Memory B cell (primary cell): ENCODE results near the gene ZC2HC1B.
"Not testable (repeated sequence)": the region's sequence is repeated elsewhere in the genome, so short reads cannot be mapped to it uniquely, and the experiment has no call there.

ENCODE experiments used
- ATAC-seq: fragments of 150-1000 bp; cut with Tn5 transposase; 2 replicates; pipeline ENCODE4 v1.10.0; 2021; ENCODE audit warnings: low read depth, mild to moderate bottlenecking, moderate library complexity
- DNase-seq, 2 donors: peaks; one replicate each; pipeline ENCODE4 v3.0.0; 2022; ENCODE audit warnings: low spot score in 2 of 2
- H3K27ac Mint-ChIP-seq: one replicate; pipeline ENCODE4 v1.8.0; 2022; ENCODE audit warnings: mild to moderate bottlenecking, moderate library complexity, mixed read lengths
- H3K27me3 Mint-ChIP-seq: one replicate; pipeline ENCODE4 v1.8.0; 2022; ENCODE audit warnings: mixed read lengths
- H3K36me3 Mint-ChIP-seq: one replicate; pipeline ENCODE4 v1.8.0; 2022; ENCODE audit warnings: mild to moderate bottlenecking, mixed read lengths
- H3K4me1 Mint-ChIP-seq: one replicate; pipeline ENCODE4 v1.8.0; 2022; ENCODE audit warnings: mixed read lengths
- H3K4me3 Mint-ChIP-seq: one replicate; pipeline ENCODE4 v1.8.0; 2022; ENCODE audit warnings: mild to moderate bottlenecking, moderate library complexity, mixed read lengths
- H3K9me3 Mint-ChIP-seq: one replicate; pipeline ENCODE4 v1.8.0; 2022; ENCODE audit warnings: mixed read lengths

ZC2HC1B gene

GRCh38 chr6:143878272-143878760 is 14.0 kb downstream of the ZC2HC1B start:
- peaks cover 3% of the 10 kb centered on the region for H3K9me3 Mint-ChIP-seq
- DNase-seq (no peak), ATAC-seq (no peak)
- no peaks in the 10 kb centered on the region for H3K27me3 Mint-ChIP-seq
- H3K36me3 Mint-ChIP-seq, result peaks cover 9% of the 10 kb centered on the region
- no peak overlapping the region for H3K4me3 Mint-ChIP-seq
- H3K4me1 Mint-ChIP-seq, result no peaks in the 10 kb centered on the region
- H3K27ac Mint-ChIP-seq, result no peak overlapping the region

GRCh38 chr6:143880412-143880811 is 16.1 kb downstream of the ZC2HC1B start:
- Mint-ChIP-seq H3K4me1 (no peaks in the 10 kb centered on the region), H3K9me3 (peaks cover 2% of the 10 kb centered on the region)

GRCh38 chr6:143882401-143882930 is 18.2 kb downstream of the ZC2HC1B start:
- no peak for ATAC-seq
- H3K27ac Mint-ChIP-seq, result no peak overlapping the region
- no peaks in the 10 kb centered on the region for H3K4me1 Mint-ChIP-seq

More at GRCh38 chr6:143880412-143880811, 16.1 kb downstream of the ZC2HC1B start:
- Mint-ChIP-seq H3K36me3 (peaks cover 5% of the 10 kb centered on the region), H3K4me3 (no peak overlapping the region), H3K27me3 (no peaks in the 10 kb centered on the region), H3K27ac (no peak overlapping the region)
- DNase-seq (no peak), ATAC-seq (no peak)

GRCh38 chr6:143884216-143884900 is 20.1 kb downstream of the ZC2HC1B start:
- no peak for DNase-seq
- H3K27ac Mint-ChIP-seq, result no peak overlapping the region
- no peak for ATAC-seq
- peaks cover 1% of the 10 kb centered on the region for H3K9me3 Mint-ChIP-seq
- no peaks in the 10 kb centered on the region for H3K36me3 Mint-ChIP-seq
- no peaks in the 10 kb centered on the region for H3K27me3 Mint-ChIP-seq
- H3K4me3 Mint-ChIP-seq, result no peak overlapping the region
- H3K4me1 Mint-ChIP-seq, result no peaks in the 10 kb centered on the region

More at GRCh38 chr6:143882401-143882930, 18.2 kb downstream of the ZC2HC1B start:
- H3K36me3 Mint-ChIP-seq, result peaks cover 3% of the 10 kb centered on the region
- no peak for DNase-seq
- no peaks in the 10 kb centered on the region for H3K27me3 Mint-ChIP-seq
- H3K4me3 Mint-ChIP-seq, result no peak overlapping the region
- H3K9me3 Mint-ChIP-seq, result no peaks in the 10 kb centered on the region

- no peaks in the 10 kb centered on the region for H3K36me3 Mint-ChIP-seq
- no peaks in the 10 kb centered on the region for H3K4me1 Mint-ChIP-seq
- no peaks in the 10 kb centered on the region for H3K27me3 Mint-ChIP-seq
- H3K9me3 Mint-ChIP-seq, result peaks cover 1% of the 10 kb centered on the region
- DNase-seq, result no peak
- no peak for ATAC-seq
- H3K27ac Mint-ChIP-seq, result no peak overlapping the region
- no peak overlapping the region for H3K4me3 Mint-ChIP-seq
These were observed 20.8 kb downstream of the ZC2HC1B start for GRCh38 chr6:143885116-143885515.

- no peak for DNase-seq
- H3K4me1 Mint-ChIP-seq, result no peaks in the 10 kb centered on the region
- no peak overlapping the region for H3K4me3 Mint-ChIP-seq
- H3K27ac Mint-ChIP-seq, result no peak overlapping the region
- no peaks in the 10 kb centered on the region for H3K9me3 Mint-ChIP-seq
- peaks cover 3% of the 10 kb centered on the region for H3K36me3 Mint-ChIP-seq
- no peaks in the 10 kb centered on the region for H3K27me3 Mint-ChIP-seq
- no peak for ATAC-seq
These were observed 30.4 kb downstream of the ZC2HC1B start for GRCh38 chr6:143894655-143895054.

- H3K4me3 Mint-ChIP-seq, result no peak overlapping the region
- H3K36me3 Mint-ChIP-seq, result peaks cover 3% of the 10 kb centered on the region
- ATAC-seq, result no peak
- H3K27ac Mint-ChIP-seq, result no peak overlapping the region
- H3K9me3 Mint-ChIP-seq, result no peaks in the 10 kb centered on the region
- H3K27me3 Mint-ChIP-seq, result no peaks in the 10 kb centered on the region
- no peaks in the 10 kb centered on the region for H3K4me1 Mint-ChIP-seq
- DNase-seq, result no peak
These were observed 32.0 kb downstream of the ZC2HC1B start for GRCh38 chr6:143896126-143896860.

- Mint-ChIP-seq H3K27ac (no peak overlapping the region), H3K4me1 (no peaks in the 10 kb centered on the region), H3K4me3 (no peak overlapping the region), H3K27me3 (no peaks in the 10 kb centered on the region), H3K36me3 (peaks cover 3% of the 10 kb centered on the region), H3K9me3 (no peaks in the 10 kb centered on the region)
- no peak for DNase-seq
- ATAC-seq, result no peak
These were observed 36.1 kb downstream of the ZC2HC1B start for GRCh38 chr6:143900358-143900757.

GRCh38 chr6:143901885-143902750 is 37.8 kb downstream of the ZC2HC1B start:
- no peak for ATAC-seq
- no peaks in the 10 kb centered on the region for H3K27me3 Mint-ChIP-seq
- H3K4me3 Mint-ChIP-seq, result no peak overlapping the region
- no peak overlapping the region for H3K27ac Mint-ChIP-seq
- peaks cover 3% of the 10 kb centered on the region for H3K36me3 Mint-ChIP-seq
- no peaks in the 10 kb centered on the region for H3K4me1 Mint-ChIP-seq
- no peaks in the 10 kb centered on the region for H3K9me3 Mint-ChIP-seq
- DNase-seq, result no peak

- H3K27me3 Mint-ChIP-seq, result no peaks in the 10 kb centered on the region
- no peak overlapping the region for H3K27ac Mint-ChIP-seq
- H3K36me3 Mint-ChIP-seq, result peaks cover 6% of the 10 kb centered on the region
- no peak overlapping the region for H3K4me3 Mint-ChIP-seq
- H3K9me3 Mint-ChIP-seq, result no peaks in the 10 kb centered on the region
- DNase-seq (no peak), ATAC-seq (no peak)
- H3K4me1 Mint-ChIP-seq, result no peaks in the 10 kb centered on the region
These were observed 38.6 kb downstream of the ZC2HC1B start for GRCh38 chr6:143902827-143903226.

GRCh38 chr6:143911028-143911427 is 46.8 kb downstream of the ZC2HC1B start:
- H3K36me3 Mint-ChIP-seq, result peaks cover 34% of the 10 kb centered on the region
- H3K27ac Mint-ChIP-seq, result no peak overlapping the region
- ATAC-seq, result no peak
- H3K4me1 Mint-ChIP-seq, result no peaks in the 10 kb centered on the region
- no peak for DNase-seq
- H3K4me3 Mint-ChIP-seq, result no peak overlapping the region
- peaks cover 15% of the 10 kb centered on the region for H3K9me3 Mint-ChIP-seq
- no peaks in the 10 kb centered on the region for H3K27me3 Mint-ChIP-seq

GRCh38 chr6:143912671-143913070 is 48.4 kb downstream of the ZC2HC1B start:
- Mint-ChIP-seq H3K36me3 (peaks cover 36% of the 10 kb centered on the region), H3K4me3 (no peak overlapping the region), H3K27ac (no peak overlapping the region), H3K9me3 (peaks cover 20% of the 10 kb centered on the region), H3K4me1 (no peaks in the 10 kb centered on the region), H3K27me3 (no peaks in the 10 kb centered on the region)
- ATAC-seq, result no peak
- DNase-seq, result no peak

- H3K4me1 Mint-ChIP-seq, ATAC-seq, H3K27me3 Mint-ChIP-seq, DNase-seq, H3K27ac Mint-ChIP-seq, H3K4me3 Mint-ChIP-seq: not testable (repeated sequence)
- Mint-ChIP-seq H3K9me3 (peaks cover 24% of the 10 kb centered on the region), H3K36me3 (peaks cover 32% of the 10 kb centered on the region)
These were observed 52.8 kb downstream of the ZC2HC1B start for GRCh38 chr6:143917026-143917425.

- no peak for ATAC-seq
These were observed 64.6 kb downstream of the ZC2HC1B start for GRCh38 chr6:143928853-143929252.

More at GRCh38 chr6:143928853-143929252, 64.6 kb downstream of the ZC2HC1B start:
- H3K36me3 Mint-ChIP-seq, result peaks cover 19% of the 10 kb centered on the region
- peaks cover 3% of the 10 kb centered on the region for H3K27me3 Mint-ChIP-seq
- peaks cover 21% of the 10 kb centered on the region for H3K9me3 Mint-ChIP-seq
- H3K27ac Mint-ChIP-seq, result no peak overlapping the region
- DNase-seq, result no peak
- H3K4me3 Mint-ChIP-seq, result no peak overlapping the region
- H3K4me1 Mint-ChIP-seq, result no peaks in the 10 kb centered on the region
